SK-N-SH (cell line): ENCODE measurements around the gene MLLT1. TPM values are rescaled to one million over a fixed set of nuclear protein-coding genes. Genes with fewer than 3 reads are reported as not detected.

Source experiments
- CTCF ChIA-PET: fragments of 300-600, 350-600 bp; formaldehyde crosslinking; extraction: SDS; loops from one replicate; lab custom pipeline; 2021; lab: Yijun Ruan, JAX
- POLR2A ChIA-PET: fragments of 350-600 bp; sonication (Branson Sonifier 250); formaldehyde crosslinking; extraction: SDS; loops from one replicate; lab custom pipeline; 2020; ENCODE audit warnings: antibody characterized with exemption, inconsistent platforms; lab: Yijun Ruan, JAX
- DNase-seq: peaks from one replicate; pipeline ENCODE4 v3.0.0; 2012
- H2AFZ ChIP-seq: fragments of 200-600 bp; sonication (generic); 2 replicates; pipeline ENCODE4 v1.8.1; 2016; ENCODE audit warnings: antibody characterized with exemption, mild to moderate bottlenecking, low read depth
- H3F3A ChIP-seq: fragments of 200-600 bp; sonication (generic); replicated peaks from 2 replicates; pipeline ENCODE3; 2016; ENCODE audit warnings: antibody characterized with exemption, mild to moderate bottlenecking; ENCODE audit not compliant: insufficient read depth
- H3K27ac ChIP-seq, 2 experiments: fragments of 200-500 bp in 1 of 2; fragments of 200-600 bp in 1 of 2; sonication (Bioruptor generic) in 1 of 2; sonication (generic), shearing (Covaris generic) in 1 of 2; 2 replicates each; pipeline versions ENCODE4 v1.5.1 to v1.6.1; 2014 to 2016; ENCODE audit warnings: low read depth in 2 of 2, inconsistent platforms in 1 of 2, low read length in 1 of 2, mild to moderate bottlenecking in 1 of 2, mixed read lengths in 1 of 2
- H3K27me3 ChIP-seq: fragments of 200-600 bp; sonication (generic), shearing (Covaris generic); 2 replicates; pipeline ENCODE4 v1.6.1; 2016; ENCODE audit warnings: mixed run types; ENCODE audit not compliant: insufficient read depth
- H3K36me3 ChIP-seq, 2 experiments: fragments of 200-500 bp in 1 of 2; fragments of 200-600 bp in 1 of 2; sonication (Bioruptor generic) in 1 of 2; sonication (generic) in 1 of 2; replicated peaks in 1 of 2; 2 replicates each; pipeline versions ENCODE3 to v1.5.1; 2014 to 2016; ENCODE audit warnings: low read length in 1 of 2, mild to moderate bottlenecking in 1 of 2; ENCODE audit not compliant: insufficient read depth in 2 of 2, control insufficient read depth in 1 of 2
- H3K4me1 ChIP-seq, 2 experiments: fragments of 200-500 bp in 1 of 2; fragments of 200-600 bp in 1 of 2; sonication (Bioruptor generic) in 1 of 2; sonication (generic), shearing (Covaris generic) in 1 of 2; 2 replicates each; pipeline versions ENCODE4 v1.5.1 to v1.6.1; 2014 to 2016; ENCODE audit warnings: low read depth in 1 of 2, low read length in 1 of 2, mixed run types in 1 of 2; ENCODE audit not compliant: insufficient read depth in 2 of 2, control insufficient read depth in 1 of 2
- H3K4me2 ChIP-seq: fragments of 200-600 bp; sonication (generic), shearing (Covaris generic); 2 replicates; pipeline ENCODE4 v1.6.1; 2017; ENCODE audit warnings: mixed run types
- H3K4me3 ChIP-seq, 2 experiments: fragments of 200-500 bp in 1 of 2; fragments of 200-600 bp in 1 of 2; sonication (Bioruptor generic) in 1 of 2; sonication (generic), shearing (Covaris generic) in 1 of 2; 2 replicates each; pipeline versions ENCODE4 v1.5.1 to v1.8.1; 2014 to 2016; ENCODE audit warnings: low read depth in 2 of 2, inconsistent platforms in 1 of 2, low read length in 1 of 2, mild to moderate bottlenecking in 1 of 2, mixed read lengths in 1 of 2, moderate library complexity in 1 of 2
- H3K79me2 ChIP-seq: fragments of 200-600 bp; sonication (generic); 2 replicates; pipeline ENCODE4 v1.8.1; 2017; ENCODE audit warnings: mild to moderate bottlenecking; ENCODE audit not compliant: insufficient read depth
- H3K9ac ChIP-seq: fragments of 200-600 bp; sonication (generic); 2 replicates; pipeline ENCODE4 v1.6.1; 2017; ENCODE audit warnings: mixed run types
- H3K9me2 ChIP-seq: fragments of 200-600 bp; sonication (generic); 2 replicates; pipeline ENCODE4 v1.6.1; 2017; ENCODE audit warnings: mixed run types
- H3K9me3 ChIP-seq: fragments of 200-600 bp; sonication (generic); 2 replicates; pipeline ENCODE4 v1.6.1; 2017; ENCODE audit warnings: mixed run types, mild to moderate bottlenecking, moderate library complexity
- H4K20me1 ChIP-seq: fragments of 200-600 bp; sonication (generic); 2 replicates; pipeline ENCODE4 v1.6.1; 2017; ENCODE audit warnings: mild to moderate bottlenecking, mixed run types; ENCODE audit not compliant: insufficient read depth
- CHD2 ChIP-seq: fragments of 150-350 bp; IDR thresholded peaks from 2 replicates; pipeline ENCODE4 v1.6.1; 2018; ENCODE audit warnings: low read length; ENCODE audit not compliant: partially characterized antibody
- CTCF ChIP-seq: fragments of 200-600 bp; sonication (generic); IDR thresholded peaks from 2 replicates; pipeline ENCODE4 v1.6.1; 2017; ENCODE audit warnings: antibody characterized with exemption, mild to moderate bottlenecking, moderate library complexity
- EP300 ChIP-seq, 2 experiments: IDR thresholded peaks; 2 replicates each; pipeline versions ENCODE4 v1.4.0 to v1.6.1; 2012; ENCODE audit warnings: borderline replicate concordance in 1 of 2, low read depth in 1 of 2, low read length in 1 of 2
- FOSL2 ChIP-seq: IDR thresholded peaks from 2 replicates; pipeline ENCODE4 v1.4.0; 2012; ENCODE audit warnings: low read depth, mild to moderate bottlenecking, moderate library complexity, borderline replicate concordance
- FOXM1 ChIP-seq: IDR thresholded peaks from 2 replicates; pipeline ENCODE4 v1.4.0; 2012; ENCODE audit warnings: low read depth, mild to moderate bottlenecking
- GABPA ChIP-seq: IDR thresholded peaks from 2 replicates; pipeline ENCODE4 v1.4.0; 2012; ENCODE audit warnings: low read depth, mild to moderate bottlenecking
- JUND ChIP-seq: IDR thresholded peaks from 2 replicates; pipeline ENCODE4 v1.4.0; 2012
- MEF2A ChIP-seq: IDR thresholded peaks from 2 replicates; pipeline ENCODE4 v1.4.0; 2012; ENCODE audit warnings: low read depth, borderline replicate concordance
- MXI1 ChIP-seq: IDR thresholded peaks from 2 replicates; pipeline ENCODE4 v1.6.1; 2012; ENCODE audit warnings: mild to moderate bottlenecking, low read depth, low read length, improper control_type of control experiment
- NFIC ChIP-seq: IDR thresholded peaks from 2 replicates; pipeline ENCODE4 v1.4.0; 2012; ENCODE audit warnings: borderline replicate concordance
- POLR2AphosphoS5 ChIP-seq: IDR thresholded peaks from 2 replicates; pipeline ENCODE4 v1.6.1; 2012; ENCODE audit warnings: low read depth, low read length
- RAD21 ChIP-seq: IDR thresholded peaks from 2 replicates; pipeline ENCODE4 v1.6.1; 2012; ENCODE audit warnings: mild to moderate bottlenecking, low read length
- RCOR1 ChIP-seq: fragments of 150-350 bp; IDR thresholded peaks from 2 replicates; pipeline ENCODE4 v1.6.1; 2017; ENCODE audit warnings: antibody characterized with exemption, low read length
- RXRA ChIP-seq: IDR thresholded peaks from 2 replicates; pipeline ENCODE4 v1.4.0; 2012; ENCODE audit warnings: low read depth, mild to moderate bottlenecking, borderline replicate concordance
- SMC3 ChIP-seq: IDR thresholded peaks from 2 replicates; pipeline ENCODE4 v1.6.1; 2012; ENCODE audit warnings: low read depth, low read length, improper control_type of control experiment
- TAF1 ChIP-seq: IDR thresholded peaks from 2 replicates; pipeline ENCODE4 v1.6.1; 2012; ENCODE audit warnings: low read depth, mild to moderate bottlenecking, low read length, moderate library complexity, borderline replicate concordance
- USF2 ChIP-seq: fragments of 150-350 bp; IDR thresholded peaks from 2 replicates; pipeline ENCODE4 v1.6.1; 2017; ENCODE audit warnings: antibody characterized with exemption, low read length, low read depth, borderline replicate concordance
- ZBTB33 ChIP-seq: IDR thresholded peaks from 2 replicates; pipeline ENCODE4 v1.4.0; 2012; ENCODE audit warnings: low read depth, borderline replicate concordance
- WGBS: methylation state at CpG from one replicate; pipeline ENCODE4 v1.1.6; 2017; ENCODE audit warnings: low lambda C conversion rate; 5-methylcytosine and 5-hydroxymethylcytosine counted together
- polyA plus RNA-seq, 3 experiments: library from polyadenylated mRNA; depleted of rRNA; stranded (reverse); fragments of >200 nt; gene quantifications; 2 replicates each; pipeline ENCODE4 v1.2.3, GENCODE V29; 2012
- TF ChIP-seq, protein P1 (sequence below): IDR thresholded peaks from 2 replicates; pipeline ENCODE4; 2012

Gene MLLT1
- polyA plus RNA-seq, 1 of the 3 experiments (the other 2 are of a cell fraction): 19.0 TPM

DNA sequence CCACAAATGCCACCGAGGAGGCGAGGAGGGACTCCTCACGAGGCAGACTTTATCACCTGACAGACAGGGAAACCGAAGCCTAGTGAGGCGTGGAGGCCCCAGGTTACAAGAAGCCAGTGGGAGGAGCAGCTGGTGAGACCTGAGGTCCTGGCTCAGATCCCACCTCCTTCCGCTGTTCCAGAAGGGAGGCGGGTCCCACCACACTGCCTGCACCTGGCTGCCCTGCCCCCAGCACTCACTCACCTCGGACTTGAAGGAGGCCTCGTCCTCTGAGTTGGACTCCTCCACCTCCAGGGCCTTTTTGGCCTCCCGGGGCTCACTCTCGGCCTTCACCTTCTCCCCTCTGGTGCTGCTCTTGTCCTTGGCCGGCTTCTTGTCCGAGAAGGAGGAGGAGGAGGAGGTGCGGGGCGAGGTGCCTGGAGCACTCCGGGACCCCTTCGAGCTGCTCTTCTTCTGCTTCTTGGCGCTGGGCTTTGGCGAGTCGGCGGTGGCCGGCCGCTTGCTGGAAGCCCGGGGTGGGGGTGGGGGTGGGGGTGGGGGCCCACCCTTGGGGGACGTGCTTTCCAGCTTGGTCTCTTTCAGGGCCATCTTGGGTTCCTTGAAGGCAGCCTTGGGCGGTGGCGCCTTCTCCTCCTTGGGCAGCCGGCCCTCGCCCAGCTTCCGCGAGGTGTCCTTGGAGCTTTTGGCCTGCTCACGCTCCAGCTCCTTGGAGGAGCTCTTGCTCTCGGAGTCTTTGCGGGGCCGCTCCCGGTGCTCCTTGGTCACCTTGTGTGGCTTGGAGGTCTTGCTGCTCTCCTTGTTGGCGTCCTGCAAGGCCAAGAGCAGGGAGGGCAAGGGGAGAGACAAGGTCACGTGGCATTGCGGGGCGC, 57.7 kb downstream of the MLLT1 start:
- Histone ChIP-seq H3K9me2 (no peaks in the 10 kb centered on the region), H3K4me3 (no peak overlapping the region), H3K79me2 (0 out of 2 replicates have a peak, but pooled peaks cover 5% of the 10 kb centered on the region), H3K27ac (no peak overlapping the region), H3K9me3 (no peaks in the 10 kb centered on the region), H4K20me1 (peaks cover 5% of the 10 kb centered on the region; the same call in 1 of the 2 replicates), H3F3A (no peaks in the 10 kb centered on the region), H3K36me3 (peaks cover 0 to 31% of the 10 kb centered on the region in 2 experiments), H3K9ac (no peak overlapping the region), H3K4me2 (no peak overlapping the region), H2AFZ (no peak overlapping the region), H3K27me3 (no peaks in the 10 kb centered on the region), H3K4me1 (peaks cover 0 to 38% of the 10 kb centered on the region in 2 experiments; a peak in 1 of 4 replicates)
- WGBS: 97% methylated on average over 14 of the region's 40 CpGs
- ChIA-PET CTCF (interaction anchor here (1.1 to 1.6 kb wide), 7 partner anchors 16 to 254 kb away, joined by 3 to 8 read pairs (median 5); no protein-coding TSS in a partner anchor), POLR2A (no interaction called here)
- DNase-seq: no peak
- TF ChIP-seq MXI1 (no peak), USF2 (no peak), NFIC (no peak), CHD2 (no peak), POLR2AphosphoS5 (no peak), EP300 (IDR thresholded peaks at IDR 0.05; ENCODE audit: borderline replicate concordance in 1 of 2, low read depth in 1 of 2, low read length in 1 of 2) (no peak), JUND (no peak), RCOR1 (no peak), CTCF (no peak), RAD21 (no peak), FOXM1 (no peak), FOSL2 (no peak), SMC3 (no peak), ZBTB33 (no peak), RXRA (no peak), GABPA (no peak), TAF1 (no peak), MEF2A (no peak)
- TF ChIP-seq, protein P1, sequence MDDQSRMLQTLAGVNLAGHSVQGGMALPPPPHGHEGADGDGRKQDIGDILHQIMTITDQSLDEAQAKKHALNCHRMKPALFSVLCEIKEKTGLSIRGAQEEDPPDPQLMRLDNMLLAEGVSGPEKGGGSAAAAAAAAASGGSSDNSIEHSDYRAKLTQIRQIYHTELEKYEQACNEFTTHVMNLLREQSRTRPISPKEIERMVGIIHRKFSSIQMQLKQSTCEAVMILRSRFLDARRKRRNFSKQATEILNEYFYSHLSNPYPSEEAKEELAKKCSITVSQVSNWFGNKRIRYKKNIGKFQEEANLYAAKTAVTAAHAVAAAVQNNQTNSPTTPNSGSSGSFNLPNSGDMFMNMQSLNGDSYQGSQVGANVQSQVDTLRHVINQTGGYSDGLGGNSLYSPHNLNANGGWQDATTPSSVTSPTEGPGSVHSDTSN: no peak
